Chondrocyte (in vitro differentiated cells): ENCODE data around the gene TRPC3. TPM values are rescaled to one million over a fixed set of nuclear protein-coding genes. Genes with fewer than 3 reads are reported as not detected.

Source experiments
- DNase-seq: peaks from one replicate; pipeline ENCODE4 v3.0.0; 2021; ENCODE audit warnings: mixed read lengths, low spot score
- H3K27ac Mint-ChIP-seq: one replicate; pipeline ENCODE4 v1.8.0; 2021; ENCODE audit warnings: mild to moderate bottlenecking, moderate library complexity, mixed read lengths; ENCODE audit not compliant: unreplicated experiment
- H3K27me3 Mint-ChIP-seq: 2 replicates; pipeline ENCODE4 v1.8.0; 2021; ENCODE audit warnings: low read depth, mixed read lengths
- H3K36me3 Mint-ChIP-seq: 2 replicates; pipeline ENCODE4 v1.8.0; 2021; ENCODE audit warnings: low read depth, mixed read lengths
- H3K4me1 Mint-ChIP-seq: 2 replicates; pipeline ENCODE4 v1.8.0; 2021; ENCODE audit warnings: low read depth, mild to moderate bottlenecking, mixed read lengths
- H3K4me3 Mint-ChIP-seq: one replicate; pipeline ENCODE4 v1.8.0; 2021; ENCODE audit warnings: mild to moderate bottlenecking, moderate library complexity, mixed read lengths; ENCODE audit not compliant: unreplicated experiment
- H3K9me3 Mint-ChIP-seq: 2 replicates; pipeline ENCODE4 v1.8.0; 2021; ENCODE audit warnings: low read depth, mixed read lengths
- total RNA-seq: library from RNA; stranded (reverse); gene quantifications from 3 replicates; pipeline ENCODE4 v1.2.1, GENCODE V29; 2021
- TF ChIP-seq, protein P1 (sequence below): fragments of 200-600 bp; sonication (generic); IDR thresholded peaks from 2 replicates; pipeline ENCODE4 v1.5.0; 2021; ENCODE audit warnings: antibody characterized with exemption, mild to moderate bottlenecking, moderate library complexity

TRPC3 gene
- total RNA-seq, 1 donor from 2014 or later, result 0.20 TPM

DNA sequence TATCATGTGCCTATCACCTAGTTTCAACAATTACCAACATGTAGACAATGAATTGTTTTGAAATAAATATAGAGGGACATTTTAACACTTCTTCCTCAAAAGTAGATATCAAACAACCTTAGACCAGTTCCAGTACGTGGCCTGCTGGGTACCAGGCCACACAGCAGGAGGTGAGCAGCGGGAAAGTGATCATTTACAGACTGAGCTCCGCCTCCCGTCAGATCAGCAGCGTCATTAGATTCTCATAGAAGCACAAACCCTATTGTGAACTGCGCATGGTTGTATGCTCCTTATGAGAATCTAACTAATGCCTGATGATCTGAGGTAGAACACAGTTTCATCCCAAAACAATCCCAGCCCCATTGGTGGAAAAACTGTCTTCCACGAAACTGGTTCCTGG, 88.1 kb downstream of the TRPC3 start:
- H3K27me3 Mint-ChIP-seq, result no peaks in the 10 kb centered on the region
- peaks cover 17% of the 10 kb centered on the region for H3K36me3 Mint-ChIP-seq
- peaks cover 3% of the 10 kb centered on the region for H3K4me1 Mint-ChIP-seq
- H3K9me3 Mint-ChIP-seq, result no peaks in the 10 kb centered on the region
- no peak overlapping the region for H3K27ac Mint-ChIP-seq
- no peak for DNase-seq
- TF ChIP-seq, protein P1, sequence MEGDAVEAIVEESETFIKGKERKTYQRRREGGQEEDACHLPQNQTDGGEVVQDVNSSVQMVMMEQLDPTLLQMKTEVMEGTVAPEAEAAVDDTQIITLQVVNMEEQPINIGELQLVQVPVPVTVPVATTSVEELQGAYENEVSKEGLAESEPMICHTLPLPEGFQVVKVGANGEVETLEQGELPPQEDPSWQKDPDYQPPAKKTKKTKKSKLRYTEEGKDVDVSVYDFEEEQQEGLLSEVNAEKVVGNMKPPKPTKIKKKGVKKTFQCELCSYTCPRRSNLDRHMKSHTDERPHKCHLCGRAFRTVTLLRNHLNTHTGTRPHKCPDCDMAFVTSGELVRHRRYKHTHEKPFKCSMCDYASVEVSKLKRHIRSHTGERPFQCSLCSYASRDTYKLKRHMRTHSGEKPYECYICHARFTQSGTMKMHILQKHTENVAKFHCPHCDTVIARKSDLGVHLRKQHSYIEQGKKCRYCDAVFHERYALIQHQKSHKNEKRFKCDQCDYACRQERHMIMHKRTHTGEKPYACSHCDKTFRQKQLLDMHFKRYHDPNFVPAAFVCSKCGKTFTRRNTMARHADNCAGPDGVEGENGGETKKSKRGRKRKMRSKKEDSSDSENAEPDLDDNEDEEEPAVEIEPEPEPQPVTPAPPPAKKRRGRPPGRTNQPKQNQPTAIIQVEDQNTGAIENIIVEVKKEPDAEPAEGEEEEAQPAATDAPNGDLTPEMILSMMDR, result no peak
- H3K4me3 Mint-ChIP-seq, result no peak overlapping the region

DNA sequence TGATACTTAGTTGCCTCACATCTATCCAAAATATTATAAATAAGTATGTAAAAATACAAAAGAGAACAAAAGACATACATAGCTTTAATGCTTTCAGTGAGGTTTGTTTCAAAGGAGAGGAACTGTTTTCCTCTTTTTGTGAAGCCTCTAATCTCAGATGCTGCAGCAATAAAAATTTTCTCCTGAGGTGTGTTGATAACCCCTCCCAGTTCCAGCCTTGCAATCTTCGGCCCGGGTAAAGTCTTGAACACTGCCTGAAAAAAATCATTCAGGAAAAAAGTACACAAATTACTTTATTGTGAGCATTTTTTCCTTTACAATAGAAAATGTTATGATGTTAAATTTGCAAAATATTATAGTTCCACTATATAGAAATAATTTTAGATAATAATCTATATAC, 90.4 kb downstream of the TRPC3 start:
- no peaks in the 10 kb centered on the region for H3K27me3 Mint-ChIP-seq
- TF ChIP-seq, protein P1, result no peak
- H3K4me1 Mint-ChIP-seq, result no peaks in the 10 kb centered on the region
- no peak overlapping the region for H3K4me3 Mint-ChIP-seq
- no peak overlapping the region for H3K27ac Mint-ChIP-seq
- DNase-seq, result no peak
- H3K9me3 Mint-ChIP-seq, result no peaks in the 10 kb centered on the region
- H3K36me3 Mint-ChIP-seq, result peaks cover 12% of the 10 kb centered on the region

DNA sequence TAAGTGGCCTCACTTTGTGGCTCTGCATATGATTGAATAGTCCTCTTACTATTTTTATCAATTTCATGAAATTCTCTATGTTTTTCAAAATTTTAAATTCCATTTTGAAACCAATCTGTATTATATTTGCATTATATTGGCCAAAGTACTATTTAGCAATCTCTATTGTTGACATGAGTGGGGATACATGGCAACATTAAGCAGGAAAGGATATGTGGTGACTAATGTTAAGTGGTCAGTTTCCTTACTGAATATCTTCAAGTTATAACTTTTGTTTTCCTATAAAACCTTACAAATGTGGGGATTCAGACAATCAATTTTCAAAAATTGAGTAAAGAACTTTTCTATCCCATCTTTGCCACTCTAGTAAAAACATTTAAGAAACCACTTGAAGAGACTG, 91.7 kb downstream of the TRPC3 start:
- no peak overlapping the region for H3K27ac Mint-ChIP-seq
- no peak for DNase-seq
- no peak overlapping the region for H3K4me3 Mint-ChIP-seq
- H3K9me3 Mint-ChIP-seq, result no peaks in the 10 kb centered on the region
- peaks cover 6% of the 10 kb centered on the region for H3K36me3 Mint-ChIP-seq
- no peaks in the 10 kb centered on the region for H3K4me1 Mint-ChIP-seq
- TF ChIP-seq, protein P1, result no peak
- H3K27me3 Mint-ChIP-seq, result no peaks in the 10 kb centered on the region

DNA sequence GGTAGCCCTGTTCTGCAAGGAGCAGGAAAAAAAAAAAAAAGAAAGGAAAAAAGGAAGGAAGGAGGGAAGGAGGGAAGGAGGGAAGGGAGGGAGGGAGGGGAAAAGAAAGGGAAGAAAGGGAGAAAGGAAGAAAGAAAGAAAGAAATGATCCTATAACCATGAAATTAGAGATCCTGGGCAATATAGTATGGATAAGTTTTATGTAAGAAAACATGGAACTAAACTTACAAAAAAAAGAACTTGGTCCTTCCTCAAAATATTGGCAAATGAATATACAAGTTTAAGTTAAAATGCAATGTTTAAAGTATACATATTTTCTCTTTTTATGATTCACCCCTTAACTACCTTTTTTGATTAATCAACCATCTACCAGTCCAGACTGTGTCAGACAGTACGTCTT, 100.5 kb downstream of the TRPC3 start:
- H3K27me3 Mint-ChIP-seq, result no peaks in the 10 kb centered on the region
- H3K27ac Mint-ChIP-seq, result no peak overlapping the region
- TF ChIP-seq, protein P1, result no peak
- H3K4me3 Mint-ChIP-seq, result no peak overlapping the region
- H3K4me1 Mint-ChIP-seq, result no peaks in the 10 kb centered on the region
- peaks cover 29% of the 10 kb centered on the region for H3K36me3 Mint-ChIP-seq
- no peaks in the 10 kb centered on the region for H3K9me3 Mint-ChIP-seq
- DNase-seq, result no peak

DNA sequence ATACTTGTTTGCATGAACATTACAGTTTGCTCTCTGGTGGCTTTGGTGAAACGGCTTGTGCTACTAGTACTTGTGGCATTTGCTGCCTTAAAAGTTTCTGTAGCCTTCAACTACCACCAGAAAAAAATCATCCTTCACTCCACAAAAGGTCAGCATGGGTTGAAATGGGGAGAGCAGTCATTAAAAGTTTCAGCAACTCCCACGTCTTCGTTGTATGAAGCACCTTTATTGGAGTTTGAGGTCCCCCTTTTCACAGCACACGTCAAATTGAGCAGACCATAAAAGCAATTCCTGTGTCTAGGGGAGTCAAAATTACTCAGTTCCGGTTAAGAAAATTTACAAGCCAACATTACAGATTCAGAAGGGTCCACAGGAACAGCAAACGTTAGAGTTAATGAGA, 105.2 kb downstream of the TRPC3 start:
- DNase-seq, result no peak
- Mint-ChIP-seq H3K4me1 (peaks cover 8% of the 10 kb centered on the region), H3K27me3 (no peaks in the 10 kb centered on the region), H3K9me3 (no peaks in the 10 kb centered on the region), H3K27ac (no peak overlapping the region), H3K36me3 (peaks cover 30% of the 10 kb centered on the region), H3K4me3 (no peak overlapping the region)
- TF ChIP-seq, protein P1, result no peak
